CD4-positive, alpha-beta T cell treated with Interleukin-17A for 1 hour (primary cell): ENCODE data around the gene PATJ.
A peak's percentile ranks its signal among the peaks of the same experiment; 100 is the strongest.
"Not testable (repeated sequence)": the region's sequence is repeated elsewhere in the genome, so short reads cannot be mapped to it uniquely, and the experiment has no call there.

Source experiments
- DNase-seq: peaks from one replicate; pipeline ENCODE4 v3.0.0-alpha.2; 2020

PATJ gene, protein sequence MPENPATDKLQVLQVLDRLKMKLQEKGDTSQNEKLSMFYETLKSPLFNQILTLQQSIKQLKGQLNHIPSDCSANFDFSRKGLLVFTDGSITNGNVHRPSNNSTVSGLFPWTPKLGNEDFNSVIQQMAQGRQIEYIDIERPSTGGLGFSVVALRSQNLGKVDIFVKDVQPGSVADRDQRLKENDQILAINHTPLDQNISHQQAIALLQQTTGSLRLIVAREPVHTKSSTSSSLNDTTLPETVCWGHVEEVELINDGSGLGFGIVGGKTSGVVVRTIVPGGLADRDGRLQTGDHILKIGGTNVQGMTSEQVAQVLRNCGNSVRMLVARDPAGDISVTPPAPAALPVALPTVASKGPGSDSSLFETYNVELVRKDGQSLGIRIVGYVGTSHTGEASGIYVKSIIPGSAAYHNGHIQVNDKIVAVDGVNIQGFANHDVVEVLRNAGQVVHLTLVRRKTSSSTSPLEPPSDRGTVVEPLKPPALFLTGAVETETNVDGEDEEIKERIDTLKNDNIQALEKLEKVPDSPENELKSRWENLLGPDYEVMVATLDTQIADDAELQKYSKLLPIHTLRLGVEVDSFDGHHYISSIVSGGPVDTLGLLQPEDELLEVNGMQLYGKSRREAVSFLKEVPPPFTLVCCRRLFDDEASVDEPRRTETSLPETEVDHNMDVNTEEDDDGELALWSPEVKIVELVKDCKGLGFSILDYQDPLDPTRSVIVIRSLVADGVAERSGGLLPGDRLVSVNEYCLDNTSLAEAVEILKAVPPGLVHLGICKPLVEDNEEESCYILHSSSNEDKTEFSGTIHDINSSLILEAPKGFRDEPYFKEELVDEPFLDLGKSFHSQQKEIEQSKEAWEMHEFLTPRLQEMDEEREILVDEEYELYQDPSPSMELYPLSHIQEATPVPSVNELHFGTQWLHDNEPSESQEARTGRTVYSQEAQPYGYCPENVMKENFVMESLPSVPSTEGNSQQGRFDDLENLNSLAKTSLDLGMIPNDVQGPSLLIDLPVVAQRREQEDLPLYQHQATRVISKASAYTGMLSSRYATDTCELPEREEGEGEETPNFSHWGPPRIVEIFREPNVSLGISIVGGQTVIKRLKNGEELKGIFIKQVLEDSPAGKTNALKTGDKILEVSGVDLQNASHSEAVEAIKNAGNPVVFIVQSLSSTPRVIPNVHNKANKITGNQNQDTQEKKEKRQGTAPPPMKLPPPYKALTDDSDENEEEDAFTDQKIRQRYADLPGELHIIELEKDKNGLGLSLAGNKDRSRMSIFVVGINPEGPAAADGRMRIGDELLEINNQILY (N-terminal part only)

DNA sequence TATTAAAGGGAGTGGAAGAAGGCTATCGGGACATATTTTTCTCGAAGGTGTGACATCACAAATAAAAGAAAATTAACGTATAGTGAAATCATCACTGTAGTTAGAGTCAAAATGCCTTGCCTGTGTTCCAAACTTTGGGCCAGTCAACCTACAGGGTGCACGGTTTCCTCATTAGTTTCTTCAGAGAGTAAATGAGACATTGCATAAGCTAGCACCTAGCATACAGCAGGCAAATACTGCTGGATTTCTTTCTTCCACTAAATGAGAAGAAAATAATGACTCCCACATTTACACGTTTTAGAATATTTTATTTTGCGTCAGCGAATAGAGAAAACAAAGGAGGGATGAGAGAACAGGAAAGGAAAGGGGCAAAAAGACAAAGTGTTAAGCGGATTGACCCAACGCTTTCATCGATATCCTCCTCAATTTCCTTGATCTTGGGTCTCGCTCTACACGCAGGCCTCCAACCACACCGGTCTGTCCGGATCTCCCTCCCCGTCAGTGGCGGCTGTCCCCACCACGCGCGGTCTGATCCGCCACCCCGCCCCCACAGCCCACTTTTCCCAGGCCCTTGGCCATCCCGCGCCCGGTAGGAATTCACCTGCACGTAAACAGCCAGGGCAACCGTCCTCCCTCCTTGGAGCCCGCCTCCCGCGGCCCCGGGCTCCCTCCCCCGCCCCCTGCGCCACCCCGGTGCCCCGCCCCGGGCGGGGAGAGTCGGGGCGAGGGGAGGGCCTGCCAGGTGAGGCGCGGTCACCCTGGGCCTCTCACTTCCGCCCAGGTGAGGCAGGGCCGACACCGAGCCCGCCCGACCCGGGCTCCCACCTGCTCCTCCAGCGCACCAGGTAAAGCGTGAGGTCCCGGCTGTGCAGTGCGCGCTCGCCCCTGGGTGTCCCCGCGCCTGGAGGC is at the start of gene PATJ:
Gene PATJ, plus strand, starts transcription at position 770 of the 909 bp plus-strand sequence. CDS start 20,413 bp downstream, outside the sequence.
- DNase-seq, result peak; percentile 72

DNA sequence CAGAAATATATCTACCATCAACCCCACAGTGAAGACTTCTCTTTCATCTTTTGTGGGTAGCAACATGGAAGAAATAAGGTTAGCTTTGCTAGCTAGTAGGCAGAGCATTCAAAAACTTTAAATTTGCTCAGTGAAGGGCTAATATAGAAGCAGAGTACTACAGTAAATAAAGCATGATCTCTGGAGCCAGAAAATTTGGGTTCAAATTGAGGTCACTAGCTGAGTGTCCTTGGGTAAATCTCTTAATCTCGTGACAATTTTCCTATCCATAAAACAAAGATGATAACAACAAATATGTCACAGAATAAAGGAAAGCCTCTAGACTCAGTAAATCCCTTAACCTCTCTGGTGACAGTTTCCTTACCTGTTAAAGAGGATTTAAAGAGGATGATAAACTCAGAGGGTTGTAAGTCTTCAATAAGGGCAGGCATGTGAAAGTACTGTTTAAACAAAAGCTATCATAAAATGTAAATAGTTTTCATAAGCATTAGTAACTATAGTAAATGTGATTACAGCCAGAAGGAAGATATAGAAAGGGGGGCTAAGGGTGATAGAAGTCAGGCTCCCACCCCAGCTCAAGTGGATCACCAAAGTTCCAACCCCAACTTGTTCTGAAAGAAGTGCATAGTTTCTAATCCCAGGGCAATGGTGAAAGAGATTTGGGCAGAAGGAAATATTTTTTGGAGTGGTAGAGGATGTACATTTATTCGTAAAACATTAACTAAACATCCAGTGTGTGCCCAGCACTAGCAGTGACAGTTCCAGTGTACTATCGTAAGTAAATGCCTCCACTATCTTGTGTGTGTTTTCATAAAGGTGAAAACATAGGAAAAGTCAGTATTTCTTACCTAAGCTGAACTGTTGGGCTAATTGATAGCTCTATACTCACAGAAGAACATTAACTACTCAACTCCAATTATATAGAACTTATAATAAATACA is 42.1 kb upstream of the PATJ start:
- DNase-seq, result no peak

DNA sequence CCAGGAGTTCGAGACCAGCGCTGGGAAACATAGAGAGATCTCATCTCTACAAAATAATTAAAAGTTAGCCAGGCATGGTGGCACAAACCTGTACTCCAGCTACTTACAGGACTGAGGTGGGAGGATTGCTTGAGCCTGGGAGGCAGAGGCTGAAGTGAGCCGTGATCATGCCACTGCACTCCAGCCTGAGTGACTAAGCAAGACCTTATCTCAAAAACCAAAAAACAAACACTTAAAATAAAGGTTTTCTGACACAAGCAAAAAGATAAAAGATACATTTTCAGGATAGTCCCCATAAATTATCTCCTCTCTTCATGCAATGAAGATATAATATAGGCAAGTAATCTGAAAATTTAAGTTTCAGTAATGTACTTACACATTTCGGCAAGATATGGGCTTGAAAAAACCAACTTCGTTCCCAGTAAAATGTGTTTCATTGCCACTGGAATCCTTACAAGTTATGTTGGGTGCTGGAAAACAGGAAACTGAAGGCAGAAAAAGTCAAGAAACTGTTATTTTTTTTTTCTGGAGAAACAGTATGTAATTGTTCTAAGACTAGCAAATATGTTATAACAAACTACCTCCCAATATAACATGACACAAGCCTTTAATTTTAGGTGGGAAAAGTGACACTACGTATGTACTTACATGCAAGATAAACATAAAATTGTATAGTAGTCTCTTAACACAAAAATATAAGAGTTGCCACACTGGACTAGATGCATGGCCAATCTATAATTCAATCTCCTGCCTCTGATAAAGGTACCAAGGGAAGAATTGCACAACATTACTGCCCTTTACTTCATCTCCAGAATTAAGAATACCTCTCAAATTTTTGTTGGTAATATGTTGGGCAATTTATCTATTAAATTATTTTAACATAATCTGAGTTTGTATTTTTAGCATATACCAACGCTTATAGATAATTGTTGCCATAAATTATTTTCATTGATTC is 33.0 kb upstream of the PATJ start:
- DNase-seq, result no peak

DNA sequence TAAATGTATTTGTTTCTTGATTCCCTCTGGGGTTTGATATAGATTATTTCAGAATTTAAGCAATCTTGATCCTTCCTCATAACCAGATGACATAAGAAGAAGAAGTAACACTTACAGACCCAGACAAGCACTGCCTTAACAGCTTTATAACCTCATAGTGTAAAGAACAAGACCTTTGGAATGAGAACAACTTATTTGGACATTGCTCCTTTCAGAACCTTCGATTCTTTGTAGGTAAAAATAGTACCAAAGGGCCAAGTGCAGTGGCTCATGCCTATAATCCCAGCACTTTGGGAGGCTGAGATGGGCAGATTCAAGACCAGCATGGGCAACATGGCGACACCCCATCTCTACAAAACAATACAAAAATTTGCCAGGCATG is 32.4 kb upstream of the PATJ start:
- no peak for DNase-seq

DNA sequence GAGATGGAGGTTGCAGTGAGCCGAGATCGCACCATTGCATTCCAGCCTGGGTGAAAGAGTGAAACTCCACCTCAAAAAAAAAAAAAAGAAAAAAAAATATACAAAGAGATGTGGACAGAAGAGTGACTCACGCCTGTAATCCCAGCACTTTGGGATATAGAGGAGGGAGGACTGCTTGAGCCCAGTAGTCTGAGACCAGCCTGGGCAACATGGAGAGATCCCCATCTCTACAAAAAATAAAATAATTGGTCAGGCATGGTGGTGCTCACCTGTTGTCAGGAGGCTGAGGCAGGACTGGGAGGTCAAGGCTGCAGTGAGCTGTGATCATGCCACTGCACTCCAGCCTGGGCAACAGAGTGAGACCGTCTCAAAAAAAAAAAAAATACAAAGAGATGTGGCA is 31.0 kb upstream of the PATJ start:
- not testable (repeated sequence) for DNase-seq

DNA sequence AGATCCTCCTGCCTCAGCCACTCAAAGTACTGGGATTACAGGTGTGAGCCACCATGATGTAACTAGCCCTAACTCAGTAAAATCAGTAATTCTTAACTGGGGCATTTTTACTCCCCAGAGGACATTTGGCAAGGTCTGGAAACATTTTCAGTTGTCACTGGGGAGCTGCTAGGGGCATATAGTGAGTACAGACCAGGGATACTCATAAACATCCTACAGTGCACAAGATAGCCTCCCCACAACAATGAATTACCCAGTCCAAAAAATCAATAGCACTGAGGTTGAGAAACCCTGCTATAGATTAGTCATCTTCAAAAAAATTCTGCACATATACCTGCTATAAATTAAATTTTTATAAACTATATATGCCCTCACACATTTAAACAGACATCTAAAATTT is 30.3 kb upstream of the PATJ start:
- no peak for DNase-seq

DNA sequence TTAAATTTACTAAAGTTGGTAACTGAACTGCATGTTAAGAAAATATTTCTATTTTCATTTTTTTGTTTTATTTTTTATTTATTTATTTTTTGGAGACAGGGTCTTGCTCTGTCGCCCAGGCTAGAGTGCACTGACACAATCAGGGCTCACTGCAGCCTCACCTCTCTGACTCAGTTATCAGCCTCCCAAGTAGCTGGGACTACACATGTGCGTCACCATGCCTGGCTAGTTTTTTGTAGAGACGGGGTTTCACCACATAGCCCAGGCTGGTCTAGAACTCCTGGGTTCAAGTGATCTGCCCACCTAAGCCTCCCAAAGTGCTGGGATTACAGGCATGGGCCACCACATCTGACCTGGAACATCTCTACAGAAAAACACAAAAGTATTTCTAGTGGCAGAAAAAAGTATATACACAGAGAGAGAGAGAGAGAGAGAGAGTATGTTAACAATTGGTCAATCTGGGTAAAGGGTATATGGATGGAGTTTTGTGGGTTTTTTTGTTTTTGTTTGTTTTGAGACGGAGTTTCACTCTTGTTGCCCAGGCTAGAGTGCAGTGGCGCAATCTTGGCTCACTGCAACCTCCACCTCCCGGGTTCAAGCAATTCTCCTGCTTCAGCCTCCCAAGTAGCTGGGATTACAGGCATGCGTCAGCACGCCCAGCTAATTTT is 23.1 kb upstream of the PATJ start:
- not testable (repeated sequence) for DNase-seq

DNA sequence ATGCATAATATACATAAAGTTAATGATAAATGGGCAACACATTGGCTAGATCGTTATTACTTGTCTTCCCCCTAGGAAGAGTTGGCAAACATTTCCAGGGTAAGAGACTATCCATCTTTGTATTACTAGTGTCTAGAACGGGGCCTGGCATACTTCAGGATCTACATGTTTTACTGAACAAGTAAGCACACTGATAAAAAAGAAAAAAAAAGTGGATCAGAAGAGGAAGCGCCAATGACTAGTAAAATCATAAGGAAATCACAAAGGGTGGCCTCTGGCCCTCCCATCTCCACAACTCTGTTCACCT is 17.8 kb upstream of the PATJ start:
- peak; percentile 11 for DNase-seq

DNA sequence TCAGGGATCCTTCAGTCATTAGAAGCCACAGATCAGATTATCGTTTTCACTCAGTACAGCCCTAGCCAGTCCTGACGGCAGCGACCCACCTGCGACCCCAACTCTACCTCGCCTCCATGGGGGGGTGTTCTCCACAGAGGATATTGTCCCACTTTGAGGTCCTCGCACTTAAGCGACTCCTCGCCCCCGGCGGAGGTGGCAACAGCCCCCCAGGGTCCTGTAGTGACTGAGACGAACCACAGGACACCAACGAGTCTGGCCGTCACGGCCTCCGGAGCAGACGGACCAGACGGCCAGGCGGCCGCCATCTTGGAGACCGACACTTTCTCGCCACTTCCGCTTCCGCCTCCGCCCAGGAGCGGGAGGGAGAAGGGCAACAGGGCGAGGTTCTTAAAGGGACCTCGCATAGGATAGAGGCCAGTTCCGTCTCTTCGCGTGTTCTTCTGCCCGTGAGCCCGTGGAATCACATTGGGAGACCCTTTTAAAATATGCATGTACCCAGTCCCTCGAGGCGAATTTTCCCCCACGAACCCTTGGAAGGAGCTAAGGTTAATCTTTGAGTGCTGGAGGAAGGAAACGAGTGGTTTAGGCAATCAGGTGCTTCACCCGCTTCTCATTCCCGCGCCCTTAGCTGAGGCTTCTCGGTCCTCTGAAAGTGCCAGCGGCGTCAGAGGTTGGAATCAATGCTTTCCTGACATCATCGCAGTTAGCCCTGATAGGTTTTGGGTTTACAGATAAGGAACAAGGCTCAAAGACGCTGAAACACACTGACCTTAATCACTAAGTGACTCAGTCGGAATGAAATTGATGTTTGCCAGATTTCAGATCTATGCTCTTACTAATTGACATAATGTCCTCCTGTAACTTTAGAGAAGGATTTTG is 17.2 kb upstream of the PATJ start, which contains the start of gene TM2D1:
Gene TM2D1, minus strand, starts transcription at position 329 of the 882 bp plus-strand sequence. Its CDS starts 21 bp downstream, at position 308.
- peak; percentile 87 for DNase-seq

DNA sequence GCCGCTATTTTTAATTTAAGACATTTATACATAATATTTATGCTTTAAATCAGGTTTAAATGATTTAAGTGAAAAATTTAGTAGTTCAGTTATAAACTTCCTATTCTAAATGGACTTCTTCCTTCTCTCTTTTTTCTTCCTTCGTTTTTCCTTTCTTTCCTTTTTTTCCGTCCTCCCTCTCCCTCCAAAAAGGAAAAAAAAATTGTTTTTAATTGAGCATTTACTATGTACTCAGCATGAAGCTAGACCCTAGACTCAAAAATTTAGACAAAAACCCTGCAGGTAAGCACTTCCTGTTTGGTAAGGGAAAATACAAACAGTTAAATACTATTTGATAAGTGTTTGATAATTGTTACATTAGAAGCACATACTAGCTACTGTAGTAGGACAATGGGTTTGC is 14.7 kb upstream of the PATJ start:
- no peak for DNase-seq

DNA sequence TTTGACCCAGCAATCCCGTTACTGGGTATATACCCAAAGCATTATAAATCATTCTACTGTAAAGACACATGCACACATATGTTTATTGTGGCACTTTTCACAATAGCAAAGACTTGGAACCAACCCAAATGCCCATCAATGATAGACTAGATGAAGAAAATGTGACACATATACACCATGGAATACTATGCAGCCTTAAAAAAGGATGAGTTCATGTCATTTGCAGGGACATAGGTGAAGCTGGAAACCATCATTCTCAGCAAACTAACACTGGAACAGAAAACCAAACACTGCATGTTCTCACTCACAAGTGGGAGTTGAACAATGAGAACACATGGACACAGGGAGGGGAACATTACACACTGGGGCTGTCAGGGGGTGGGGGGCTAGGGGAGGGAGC is 11.6 kb upstream of the PATJ start:
- DNase-seq, result not testable (repeated sequence)

DNA sequence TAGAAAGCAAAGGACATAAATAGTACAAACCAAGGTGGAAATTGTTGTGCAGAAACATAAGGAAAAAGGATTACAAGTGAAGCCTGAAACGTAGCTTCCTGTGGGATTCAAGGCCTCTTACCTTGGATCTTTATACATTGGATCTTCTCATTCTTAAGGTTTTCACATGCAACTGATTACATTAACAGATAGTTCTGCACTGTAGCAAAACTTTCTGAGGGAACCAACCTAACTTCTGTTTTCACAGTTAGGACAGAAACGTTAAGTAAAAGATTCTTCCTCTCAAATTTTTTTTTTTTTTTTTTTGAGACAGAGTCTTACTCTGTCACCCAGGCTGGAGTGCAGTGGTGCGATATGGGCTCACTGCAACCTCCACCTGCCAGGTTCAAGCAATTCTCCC is 9.6 kb upstream of the PATJ start:
- no peak for DNase-seq

DNA sequence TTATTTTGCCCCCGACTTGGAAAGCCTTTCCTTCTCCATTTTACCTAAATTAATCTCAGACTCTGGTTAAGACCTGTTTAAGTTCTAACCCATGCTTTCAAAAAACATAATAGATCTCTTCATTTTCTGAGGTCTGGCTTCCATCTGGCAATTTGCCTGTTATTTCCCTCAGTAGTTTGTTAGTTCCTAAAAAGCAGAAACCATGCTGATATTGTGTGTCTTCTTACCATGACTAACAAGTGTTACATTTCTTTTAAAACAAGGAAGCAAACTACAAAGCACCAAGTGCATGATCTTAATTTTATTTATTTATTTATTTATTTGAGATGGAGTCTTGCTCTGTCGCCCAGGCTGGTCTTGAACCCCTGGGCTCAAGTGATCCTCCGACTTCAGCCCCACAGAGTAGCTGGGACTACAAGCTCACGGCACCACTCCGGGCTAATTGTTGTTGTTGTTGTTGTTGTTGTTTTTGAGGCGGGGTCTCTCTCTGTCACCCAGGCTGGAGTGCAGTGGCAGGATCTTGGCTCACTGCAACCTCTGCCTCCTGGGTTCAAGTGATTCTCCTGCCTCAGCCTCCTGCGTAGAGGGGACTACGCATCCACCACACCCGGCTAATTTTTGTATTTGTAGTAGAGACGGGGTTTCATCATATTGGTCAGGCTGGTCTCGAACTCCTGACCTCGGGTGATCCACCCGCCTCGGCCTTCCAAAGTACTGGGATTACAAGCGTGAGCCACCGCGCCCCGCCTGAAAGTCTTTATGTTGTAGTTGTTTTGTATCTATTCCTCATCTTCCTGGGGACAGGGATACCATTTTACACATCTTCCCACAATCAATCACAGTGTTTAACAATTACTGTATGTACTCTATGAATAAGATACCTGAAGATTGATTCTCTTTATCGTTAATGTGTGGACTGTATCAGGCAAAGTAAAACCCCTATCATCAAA is 1.3 kb upstream of the PATJ start:
- no peak for DNase-seq

DNA sequence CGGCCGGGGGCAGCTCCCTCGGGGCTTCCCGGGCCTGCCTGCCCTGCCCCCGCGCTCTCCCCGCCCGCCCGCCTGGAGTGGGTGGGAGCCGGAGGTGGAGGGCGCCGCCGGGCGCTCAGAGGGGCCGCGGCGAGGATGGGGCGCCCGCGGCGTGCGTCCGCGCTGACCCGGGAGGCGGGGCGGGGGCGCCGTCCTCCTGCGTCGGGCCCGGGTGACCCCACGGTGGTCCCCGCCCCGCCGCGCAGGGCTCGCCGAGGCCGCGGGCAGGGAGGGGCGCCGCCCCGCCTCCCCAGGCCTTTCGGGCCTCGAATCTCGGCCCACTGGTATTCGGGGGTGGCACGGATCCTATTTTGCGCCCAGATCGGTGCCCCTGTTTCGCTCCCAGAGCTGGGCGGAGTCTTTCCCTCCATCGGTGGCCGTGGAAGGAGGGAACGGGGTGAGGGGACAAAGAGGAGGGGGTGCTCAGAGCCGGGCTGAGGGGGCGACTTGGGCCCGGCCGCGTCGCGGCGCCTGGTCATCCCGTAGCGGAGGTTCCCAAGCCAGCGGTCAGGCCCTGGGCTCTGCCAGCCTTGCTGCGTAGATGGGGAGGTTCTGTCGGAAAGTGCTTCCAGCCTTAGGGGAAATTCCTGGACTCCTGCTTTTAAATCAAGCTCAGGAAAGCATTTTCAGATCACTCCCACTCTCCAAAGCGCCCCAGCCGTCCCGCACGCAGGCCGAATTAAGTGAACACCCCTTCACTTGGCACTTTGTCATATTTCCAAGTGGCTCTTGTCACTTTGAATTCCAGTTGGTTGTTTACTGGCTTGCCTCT is 545 bp downstream of the PATJ start:
- no peak for DNase-seq

DNA sequence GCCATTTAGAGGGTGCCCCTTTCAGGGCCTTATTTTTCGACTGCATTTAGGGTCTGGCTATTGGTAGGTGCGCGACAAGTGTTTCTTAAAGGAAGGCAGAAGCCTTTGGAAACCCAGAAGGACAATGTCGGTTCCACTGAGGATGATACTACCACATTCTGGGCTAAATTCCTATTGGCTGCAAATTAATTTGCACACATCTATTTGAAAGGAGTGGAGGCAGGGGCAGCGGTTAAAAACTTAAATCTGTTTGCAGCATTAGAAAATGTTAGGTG is 1.1 kb downstream of the PATJ start:
- no peak for DNase-seq
